HG03108 (cell line): Measurements from ENCODE around the gene UBN1.
"Not testable (repeated sequence)": the region's sequence is repeated elsewhere in the genome, so short reads cannot be mapped to it uniquely, and the experiment has no call there.

Source experiments
- ATAC-seq: cut with Tn5 transposase; IDR thresholded peaks from one replicate; pipeline ENCODE4 v1.9.1; 2021; ENCODE audit warnings: moderate library complexity; ENCODE audit not compliant: unreplicated experiment

The UBN1 gene

GRCh38 chr16:4884972-4885874, 37.9 kb downstream of the UBN1 start:
- no peak for ATAC-seq

GRCh38 chr16:4886151-4886550, 38.9 kb downstream of the UBN1 start:
- ATAC-seq: no peak

GRCh38 chr16:4888428-4889135, 41.3 kb downstream of the UBN1 start:
- ATAC-seq: no peak

GRCh38 chr16:4890026-4890425, 42.7 kb downstream of the UBN1 start:
- ATAC-seq: no peak

GRCh38 chr16:4890686-4891085, 43.4 kb downstream of the UBN1 start:
- no peak for ATAC-seq

- no peak for ATAC-seq
These were observed 44.0 kb downstream of the UBN1 start for GRCh38 chr16:4891097-4891885.

- ATAC-seq: no peak
These were observed 44.6 kb downstream of the UBN1 start for GRCh38 chr16:4891886-4892216.

- no peak for ATAC-seq
These were observed 45.3 kb downstream of the UBN1 start for GRCh38 chr16:4892361-4893102.

- no peak for ATAC-seq
These were observed 46.0 kb downstream of the UBN1 start for GRCh38 chr16:4893103-4893862.

- no peak for ATAC-seq
These were observed 47.2 kb downstream of the UBN1 start for GRCh38 chr16:4894276-4895150.

GRCh38 chr16:4895366-4895765, 48.1 kb downstream of the UBN1 start:
- ATAC-seq: no peak

- not testable (repeated sequence) for ATAC-seq
These were observed 49.5 kb downstream of the UBN1 start for GRCh38 chr16:4896761-4897160.

- no peak for ATAC-seq
These were observed 50.0 kb downstream of the UBN1 start for GRCh38 chr16:4897328-4897727.

GRCh38 chr16:4898811-4899473, 51.7 kb downstream of the UBN1 start:
- no peak for ATAC-seq

- no peak for ATAC-seq
These were observed 52.2 kb downstream of the UBN1 start for GRCh38 chr16:4899474-4899846.

- no peak for ATAC-seq
These were observed 52.8 kb downstream of the UBN1 start for GRCh38 chr16:4900036-4900435.

- no peak for ATAC-seq
These were observed 53.5 kb downstream of the UBN1 start for GRCh38 chr16:4900750-4901149.

- ATAC-seq: no peak
These were observed 54.8 kb downstream of the UBN1 start for GRCh38 chr16:4902038-4902437.
